H1 (cell line): ENCODE measurements around the gene TAF3. TPM values are rescaled to one million over a fixed set of nuclear protein-coding genes. Genes with fewer than 3 reads are reported as not detected.

Source experiments
- CTCF ChIA-PET: fragments of 300-600 bp; sonication (Branson Sonifier 250); formaldehyde crosslinking; loops from one replicate; lab custom pipeline; 2021; ENCODE audit not compliant: partially characterized antibody; lab: Charles Lee
- POLR2A ChIA-PET: fragments of 300-600 bp; sonication (Branson Sonifier 250); formaldehyde crosslinking; loops from one replicate; lab custom pipeline; 2021; ENCODE audit warnings: inconsistent platforms; ENCODE audit not compliant: partially characterized antibody; lab: Charles Lee
- DNase-seq, 2 experiments: peaks; one replicate each; pipeline versions ENCODE4 v3.0.0 to v3.0.0-alpha.2; 2010 to 2022; ENCODE audit warnings: low spot score in 2 of 2, low read depth in 1 of 2, mixed read lengths in 1 of 2
- FAIRE-seq: peaks from 2 replicates; lab custom pipeline; 2011; peaks lifted over from hg19 to GRCh38; lab: Jason Lieb, UNC
- H2AFZ ChIP-seq: 2 replicates; pipeline ENCODE4 v1.8.1; 2012; ENCODE audit warnings: low read length, inconsistent platforms
- H2AK5ac ChIP-seq: 2 replicates; pipeline ENCODE4 v1.6.1; 2013; ENCODE audit warnings: low read depth, low read length
- H2BK120ac ChIP-seq: replicated peaks from 2 replicates; pipeline ENCODE3; 2013; ENCODE audit warnings: low read depth, low read length, inconsistent platforms
- H2BK12ac ChIP-seq: 2 replicates; pipeline ENCODE4 v1.6.1; 2013; ENCODE audit warnings: low read depth, low read length
- H2BK15ac ChIP-seq: 2 replicates; pipeline ENCODE4 v1.6.1; 2013; ENCODE audit warnings: low read length
- H2BK20ac ChIP-seq: 2 replicates; pipeline ENCODE4 v1.6.1; 2013; ENCODE audit warnings: low read length
- H2BK5ac ChIP-seq: 2 replicates; pipeline ENCODE4 v1.6.1; 2013; ENCODE audit warnings: low read depth, low read length
- H3K14ac ChIP-seq: 2 replicates; pipeline ENCODE4 v1.6.1; 2013; ENCODE audit warnings: inconsistent platforms; ENCODE audit not compliant: insufficient read length
- H3K18ac ChIP-seq: 2 replicates; pipeline ENCODE4 v1.6.1; 2013; ENCODE audit warnings: low read length; ENCODE audit errors: extremely low read depth
- H3K23ac ChIP-seq: 2 replicates; pipeline ENCODE4 v1.6.1; 2013; ENCODE audit warnings: inconsistent platforms; ENCODE audit not compliant: insufficient read length
- H3K23me2 ChIP-seq: 2 replicates; pipeline ENCODE4 v1.6.1; 2013; ENCODE audit warnings: low read depth, low read length
- H3K27ac ChIP-seq: 2 replicates; pipeline ENCODE4 v1.6.1; 2011; ENCODE audit warnings: low read depth, low read length, inconsistent platforms
- H3K27me3 ChIP-seq, 4 experiments: replicated peaks in 1 of 4; 1 replicate in 1 of 4; 2 replicates in 3 of 4; pipeline versions ENCODE4 v1.6.1 to v1.8.1; 2011 to 2013; ENCODE audit warnings: low read length in 3 of 4, mild to moderate bottlenecking in 3 of 4, inconsistent platforms in 2 of 4, mixed read lengths in 2 of 4, moderate library complexity in 1 of 4; ENCODE audit not compliant: control insufficient read depth in 3 of 4, insufficient read depth in 3 of 4; ENCODE audit errors: extremely low read depth in 1 of 4
- H3K36me3 ChIP-seq, 4 experiments: 2 replicates each; pipeline versions ENCODE4 v1.6.1 to v1.8.1; 2011 to 2013; ENCODE audit warnings: mild to moderate bottlenecking in 4 of 4, low read length in 3 of 4, moderate library complexity in 2 of 4, control low read depth in 1 of 4, inconsistent platforms in 1 of 4; ENCODE audit not compliant: insufficient read depth in 4 of 4, control insufficient read depth in 2 of 4
- H3K4ac ChIP-seq: replicated peaks from 2 replicates; pipeline ENCODE3; 2013; ENCODE audit warnings: low read length, low read depth, mixed read lengths, inconsistent platforms; ENCODE audit not compliant: insufficient read length
- H3K4me1 ChIP-seq, 4 experiments: replicated peaks in 1 of 4; 1 replicate in 1 of 4; 2 replicates in 3 of 4; pipeline versions ENCODE4 v1.6.1 to v1.8.1; 2011 to 2013; ENCODE audit warnings: low read length in 3 of 4, inconsistent platforms in 2 of 4, mixed read lengths in 1 of 4; ENCODE audit not compliant: insufficient read depth in 4 of 4, control insufficient read depth in 3 of 4
- H3K4me2 ChIP-seq, 2 experiments: 2 replicates each; pipeline versions ENCODE4 v1.6.1 to v1.8.1; 2011 to 2013; ENCODE audit warnings: low read depth in 2 of 2, low read length in 2 of 2, control low read depth in 1 of 2, inconsistent platforms in 1 of 2, mild to moderate bottlenecking in 1 of 2; ENCODE audit not compliant: insufficient read depth in 1 of 2
- H3K4me3 ChIP-seq, 4 experiments: fragments of 200-600, 300-600 bp in 1 of 4; sonication (generic), shearing (Covaris generic), sonication (Bioruptor Twin) in 1 of 4; 2 replicates each; pipeline versions ENCODE4 v1.5.1 to v1.8.1; 2011 to 2016; ENCODE audit warnings: low read length in 4 of 4, low read depth in 3 of 4, control low read depth in 2 of 4, inconsistent platforms in 2 of 4, mild to moderate bottlenecking in 2 of 4, mixed read lengths in 1 of 4, moderate library complexity in 1 of 4; ENCODE audit not compliant: insufficient read depth in 2 of 4; ENCODE audit errors: extremely low read depth in 1 of 4
- H3K56ac ChIP-seq: replicated peaks from 2 replicates; pipeline ENCODE3; 2013; ENCODE audit warnings: low read depth, mild to moderate bottlenecking, mixed read lengths, low read length, inconsistent platforms; ENCODE audit not compliant: insufficient read length
- H3K79me1 ChIP-seq: 2 replicates; pipeline ENCODE4 v1.6.1; 2013; ENCODE audit warnings: low read depth, low read length, control low read depth
- H3K79me2 ChIP-seq, 2 experiments: 2 replicates each; pipeline versions ENCODE4 v1.6.1 to v1.8.1; 2012 to 2013; ENCODE audit warnings: low read length in 2 of 2, mild to moderate bottlenecking in 2 of 2, inconsistent platforms in 1 of 2; ENCODE audit not compliant: insufficient read depth in 2 of 2, control insufficient read depth in 1 of 2
- H3K9ac ChIP-seq, 4 experiments: replicated peaks in 1 of 4; 1 replicate in 1 of 4; 2 replicates in 3 of 4; pipeline versions ENCODE4 v1.6.1 to v1.8.1; 2011 to 2013; ENCODE audit warnings: low read depth in 3 of 4, low read length in 3 of 4, control low read depth in 2 of 4, mild to moderate bottlenecking in 2 of 4, moderate library complexity in 2 of 4, inconsistent platforms in 1 of 4; ENCODE audit errors: extremely low read depth in 1 of 4
- H3K9me3 ChIP-seq, 2 experiments: 2 replicates each; pipeline versions ENCODE4 v1.6.1 to v1.8.1; 2012 to 2013; ENCODE audit warnings: mild to moderate bottlenecking in 2 of 2, moderate library complexity in 2 of 2, control low read depth in 1 of 2, inconsistent platforms in 1 of 2, low read depth in 1 of 2, low read length in 1 of 2, mixed read lengths in 1 of 2; ENCODE audit not compliant: insufficient read depth in 2 of 2
- H4K20me1 ChIP-seq, 2 experiments: replicated peaks in 1 of 2; 2 replicates each; pipeline versions ENCODE3 to v1.8.1; 2011 to 2013; ENCODE audit warnings: inconsistent platforms in 2 of 2, low read length in 2 of 2, mild to moderate bottlenecking in 1 of 2; ENCODE audit not compliant: insufficient read depth in 2 of 2, control insufficient read depth in 1 of 2
- H4K5ac ChIP-seq: 2 replicates; pipeline ENCODE4 v1.6.1; 2013; ENCODE audit warnings: low read length, low read depth, mixed read lengths, inconsistent platforms; ENCODE audit not compliant: insufficient read length
- H4K8ac ChIP-seq: 2 replicates; pipeline ENCODE4 v1.8.0; 2013; ENCODE audit warnings: mild to moderate bottlenecking, moderate library complexity, low read length, inconsistent platforms; ENCODE audit not compliant: insufficient read depth; ENCODE audit errors: extremely low read depth
- H4K91ac ChIP-seq: replicated peaks from 2 replicates; pipeline ENCODE3; 2013; ENCODE audit warnings: low read length, mixed read lengths, inconsistent platforms; ENCODE audit not compliant: insufficient read length
- ASH2L ChIP-seq: fragments of 200-600, 300-600 bp; sonication (generic); IDR thresholded peaks from one replicate; pipeline ENCODE4 v1.7.1; 2017; ENCODE audit warnings: low read length
- KDM5A ChIP-seq: fragments of 200-600 bp; IDR thresholded peaks from 2 replicates; pipeline ENCODE4 v1.7.1; 2012; ENCODE audit warnings: mild to moderate bottlenecking, low read length, inconsistent platforms, mixed read lengths
- SIX5 ChIP-seq: IDR thresholded peaks from 2 replicates; pipeline ENCODE4 v1.6.1; 2011; ENCODE audit warnings: mild to moderate bottlenecking, low read depth, low read length
- WGBS, 2 experiments: shearing (Covaris generic) in 1 of 2; methylation state at CpG; one replicate each; pipeline versions ENCODE4 v1.1.6 to v1.1.7; 2013 to 2015; ENCODE audit warnings: low lambda C conversion rate in 2 of 2, mixed read lengths in 2 of 2, inconsistent platforms in 1 of 2, low coverage in 1 of 2, missing lambda C conversion rate in 1 of 2; ENCODE audit not compliant: insufficient replicate concordance in 2 of 2, insufficient coverage in 1 of 2, insufficient read length in 1 of 2; ENCODE audit errors: extremely low coverage in 1 of 2, missing lambda C conversion rate in 1 of 2; 5-methylcytosine and 5-hydroxymethylcytosine counted together
- polyA plus RNA-seq, 7 experiments: library from polyadenylated mRNA; depleted of rRNA in 3 of 7; stranded (reverse) in 5 of 7; unstranded in 2 of 7; fragments of >200 nt in 5 of 7; fragments of 200-250 nt in 2 of 7; gene quantifications; 1 replicate in 5 of 7; 2 replicates in 1 of 7; 4 replicates in 1 of 7; pipeline versions ENCODE4 v1.2.1 to v1.2.3, GENCODE V29; 2011 to 2013; ENCODE audit warnings: missing spikeins in 2 of 7, mixed read lengths in 2 of 7
- total RNA-seq: library from RNA; stranded (reverse); fragmentation: NEBNext Ultra II Directional; extraction: Animal tissue kit (Norgen Biotek cat#: 25700); gene quantifications from 2 replicates; pipeline ENCODE4 v1.2.1, GENCODE V29; 2021

TAF3 gene
- total and polyA plus RNA-seq, 2 of the 8 experiments (the other 6 are each of a cell fraction or from before 2014, with no cell fraction given), result 1.5 to 11.2 TPM

DNA sequence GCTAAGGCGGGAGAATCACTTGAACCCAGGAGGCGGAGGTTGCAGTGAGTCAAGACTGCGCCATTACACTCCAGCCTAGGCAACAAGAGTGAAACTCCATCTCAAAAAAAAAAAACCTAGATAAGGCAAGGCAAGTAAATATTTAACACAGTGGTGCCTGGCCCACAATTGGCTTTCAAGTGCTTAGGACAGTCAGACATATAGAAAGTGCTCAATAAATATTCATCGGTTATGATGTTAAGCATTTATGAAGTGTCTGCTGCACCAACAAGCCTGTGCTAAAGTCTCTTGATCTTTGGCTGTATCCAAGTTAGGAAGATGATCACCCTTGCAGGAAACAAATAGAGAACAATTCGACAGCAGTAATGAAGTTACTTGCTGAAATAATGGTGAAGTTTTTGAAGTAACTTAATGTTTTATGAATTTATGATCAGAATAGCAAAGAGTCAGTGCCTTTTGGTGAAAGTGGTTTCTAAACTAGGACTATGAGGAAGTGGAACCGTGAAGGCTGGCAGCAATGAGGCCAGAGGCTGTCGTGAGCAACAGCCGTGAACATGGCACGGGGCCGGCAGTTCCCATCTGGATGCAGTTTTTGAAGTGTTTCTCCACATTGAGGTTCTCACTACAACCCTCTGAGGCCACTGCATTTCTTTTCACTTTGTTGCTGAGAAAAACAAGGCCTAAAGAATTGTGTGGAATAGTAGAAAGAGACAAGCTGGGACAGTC lies 188.1 kb downstream of the TAF3 start:
- Histone ChIP-seq H2BK15ac (no peak overlapping the region), H3K4me3 (no peak overlapping the region), H3K9ac (no peak overlapping the region), H2BK12ac (no peak overlapping the region), H3K79me2 (no peaks in the 10 kb centered on the region), H4K5ac (no peak overlapping the region), H4K20me1 (no peaks in the 10 kb centered on the region), H3K4ac (no peak overlapping the region), H2AK5ac (no peak overlapping the region), H4K8ac (no peak overlapping the region), H2BK20ac (no peak overlapping the region), H2AFZ (no peak overlapping the region), H3K9me3 (0 out of 4 replicates have a peak, but pooled peaks cover 0 to 3% of the 10 kb centered on the region in 2 experiments), H3K56ac (no peak overlapping the region), H3K23ac (no peak overlapping the region), H4K91ac (no peak overlapping the region), H3K36me3 (no peaks in the 10 kb centered on the region; a peak in 1 of 8 replicates), H3K18ac (no peak overlapping the region), H3K27ac (no peak overlapping the region), H3K23me2 (no peaks in the 10 kb centered on the region), H3K14ac (no peak overlapping the region), H3K4me1 (no peaks in the 10 kb centered on the region), H2BK120ac (no peak overlapping the region), H2BK5ac (no peak overlapping the region), H3K79me1 (no peaks in the 10 kb centered on the region), H3K4me2 (no peak overlapping the region), H3K27me3 (no peaks in the 10 kb centered on the region)
- DNase-seq, result no peak
- POLR2A ChIA-PET, result interaction anchor here (0.6 kb wide), 1 partner anchor 255 kb away, joined by 3 read pairs; no protein-coding TSS in a partner anchor
- no peak for TF ChIP-seq ASH2L
- TF ChIP-seq SIX5, result no peak
- TF ChIP-seq KDM5A, result no peak
- WGBS, 2 experiments, result 92% methylated on average over 10 of the region's 10 CpGs; no CpG with 5 or more reads in 1 of the 2 experiments
- CTCF ChIA-PET, result no interaction called here
- no peak for FAIRE-seq
